HG03520 (cell line): ENCODE data around the gene NRP2.

ENCODE experiments used
- ATAC-seq: cut with Tn5 transposase; IDR thresholded peaks from one replicate; pipeline ENCODE4 v1.9.1; 2021; ENCODE audit warnings: mild to moderate bottlenecking, moderate library complexity; ENCODE audit not compliant: unreplicated experiment

The NRP2 gene

DNA sequence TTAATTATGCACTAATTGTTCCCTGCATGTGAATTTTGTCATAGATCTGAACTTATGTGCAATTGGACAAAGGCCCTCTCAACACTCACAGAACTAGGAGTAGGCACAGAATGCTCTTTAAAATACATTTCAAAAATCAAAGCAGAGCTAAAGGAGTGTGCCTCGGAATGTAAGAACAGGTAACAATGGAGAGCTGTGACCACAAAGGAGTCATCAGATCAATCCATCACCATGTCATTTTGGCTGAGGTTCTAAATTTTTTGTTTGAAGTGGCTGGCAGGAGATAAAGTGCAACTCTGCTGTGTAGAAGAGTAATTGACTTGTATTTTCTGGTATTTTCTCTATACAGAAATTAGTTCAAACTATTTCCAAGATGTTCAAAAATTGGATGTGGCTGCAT lies 155.4 kb downstream of the NRP2 start:
- no peak for ATAC-seq

DNA sequence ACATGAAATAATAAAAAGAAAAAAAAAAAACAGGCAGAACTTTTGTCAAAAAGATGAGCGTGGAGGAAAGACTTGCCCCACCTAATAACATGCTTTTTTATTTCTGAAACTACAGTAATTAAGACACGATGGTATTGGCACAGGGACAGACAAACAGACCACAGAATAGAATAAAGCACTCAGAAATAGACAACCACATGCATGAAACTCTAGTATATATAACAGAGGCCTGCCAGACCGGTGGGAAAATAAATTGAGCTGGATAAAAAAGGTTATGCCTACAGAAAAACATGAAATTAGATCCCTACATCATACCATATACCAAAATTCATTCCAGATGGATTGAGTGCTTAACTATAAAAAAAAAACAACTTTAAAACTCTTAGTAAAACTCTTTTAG lies 163.1 kb downstream of the NRP2 start:
- ATAC-seq = no peak
